ENCODE measurements around the gene ANO7.

DNA sequence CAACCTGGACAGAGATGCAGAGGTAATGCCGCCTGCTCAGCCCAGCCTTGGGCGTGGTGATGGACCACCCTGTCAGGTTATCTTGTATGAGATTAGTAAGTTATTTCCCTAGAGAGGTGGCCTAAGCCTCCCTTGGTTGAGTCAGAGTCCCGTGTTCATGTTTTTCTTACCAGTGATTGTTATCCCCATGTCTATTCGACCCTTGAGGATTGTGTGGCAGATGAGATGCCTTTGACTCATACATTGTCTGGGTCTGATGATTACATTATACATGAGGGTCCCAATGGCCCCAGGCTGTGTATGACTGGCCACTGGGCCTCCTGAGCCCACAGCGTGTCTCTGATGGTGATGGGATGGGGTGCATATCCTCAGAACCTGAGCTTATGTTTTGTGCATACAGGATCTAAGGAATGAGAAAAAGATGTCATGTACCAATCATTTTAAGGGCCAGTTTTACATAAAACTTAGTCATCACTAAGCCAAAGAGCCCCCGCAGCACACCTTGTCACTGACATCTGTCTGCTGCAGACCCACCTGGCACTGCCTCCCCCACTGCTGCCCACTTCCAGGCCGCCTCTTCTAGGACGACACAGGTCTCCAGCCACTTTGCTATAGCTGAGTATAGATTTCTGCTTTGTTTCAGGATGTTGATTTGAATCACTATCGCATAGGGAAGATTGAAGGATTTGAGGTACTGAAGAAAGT lies 30.5 kb upstream of the ANO7 start:
- no peak for TF ChIP-seq CTCF (IDR thresholded peaks at IDR 0.05)
- TF ChIP-seq POLR2A (IDR thresholded peaks at IDR 0.05), result no peak
